GM12872 (cell line): ENCODE results near the gene MIA3.

Experiments
- CTCF ChIP-seq: IDR thresholded peaks from 3 replicates; pipeline ENCODE4 v1.5.1; 2011; ENCODE audit warnings: low read depth, mild to moderate bottlenecking, low read length, moderate library complexity; ENCODE audit not compliant: insufficient read depth

The MIA3 gene

GRCh38 chr1:222709700-222710153 lies 91.8 kb downstream of the MIA3 start:
- TF ChIP-seq CTCF: no peak

- no peak for TF ChIP-seq CTCF
These were observed 93.7 kb downstream of the MIA3 start for GRCh38 chr1:222711319-222712252.

GRCh38 chr1:222712253-222713090 lies 94.6 kb downstream of the MIA3 start, which contains the start of the genes AIDA and BROX:
AIDA (minus strand) TSS chr1:222712491; CDS start chr1:222712317, 174 bp downstream.
BROX (plus strand) TSS chr1:222712564; CDS start chr1:222715700, 3,136 bp downstream.
- TF ChIP-seq CTCF: no peak

GRCh38 chr1:222713091-222713961 lies 95.4 kb downstream of the MIA3 start:
- peak; percentile 32; the same call in 1 of the 3 replicates for TF ChIP-seq CTCF

- TF ChIP-seq CTCF: no peak
These were observed 98.5 kb downstream of the MIA3 start for GRCh38 chr1:222716393-222716792.
